Common myeloid progenitor, CD34-positive (primary cell): Measurements from ENCODE around the gene MECP2.

Experiments
- CTCF ChIA-PET: fragments of 350-600 bp; sonication (Branson Sonifier 250); formaldehyde crosslinking; loops from one replicate; lab custom pipeline; 2021; ENCODE audit warnings: antibody characterized with exemption; lab: Charles Lee
- POLR2A ChIA-PET: fragments of 350-600 bp; sonication (Branson Sonifier 250); formaldehyde crosslinking; loops from one replicate; lab custom pipeline; 2021; ENCODE audit warnings: antibody characterized with exemption; lab: Charles Lee
- DNase-seq, 3 donors: peaks; one replicate each; pipeline versions ENCODE4 v3.0.0 to v3.0.0-alpha.2; 2013
- H3K27ac ChIP-seq, 2 experiments: 1 replicate in 1 of 2; 2 replicates in 1 of 2; pipeline ENCODE4 v1.7.0; 2013; ENCODE audit warnings: inconsistent platforms in 2 of 2, low read length in 2 of 2, mild to moderate bottlenecking in 2 of 2, low read depth in 1 of 2, moderate library complexity in 1 of 2; ENCODE audit not compliant: severe bottlenecking in 2 of 2, insufficient read depth in 1 of 2, poor library complexity in 1 of 2
- H3K27me3 ChIP-seq, 5 experiments: replicated peaks in 2 of 5; 1 replicate in 3 of 5; 2 replicates in 2 of 5; pipeline versions ENCODE4 v1.6.1 to v1.7.0; 2013; ENCODE audit warnings: low read length in 4 of 5, mild to moderate bottlenecking in 2 of 5, moderate library complexity in 2 of 5, inconsistent platforms in 1 of 5; ENCODE audit not compliant: insufficient read depth in 5 of 5, control insufficient read depth in 4 of 5
- H3K36me3 ChIP-seq, 4 experiments: 1 replicate in 2 of 4; 2 replicates in 2 of 4; pipeline versions ENCODE4 v1.6.1 to v1.7.0; 2013; ENCODE audit warnings: low read length in 3 of 4, control low read depth in 1 of 4, mild to moderate bottlenecking in 1 of 4; ENCODE audit not compliant: control insufficient read depth in 4 of 4, insufficient read depth in 4 of 4
- H3K4me1 ChIP-seq, 4 experiments: 1 replicate in 3 of 4; 2 replicates in 1 of 4; pipeline versions ENCODE4 v1.6.1 to v1.7.1; 2013; ENCODE audit warnings: low read length in 3 of 4, mild to moderate bottlenecking in 3 of 4, control low read depth in 1 of 4, inconsistent platforms in 1 of 4, moderate library complexity in 1 of 4; ENCODE audit not compliant: control insufficient read depth in 4 of 4, insufficient read depth in 4 of 4; ENCODE audit errors: control extremely low read depth in 1 of 4
- H3K4me3 ChIP-seq, 7 experiments: 1 replicate in 4 of 7; 2 replicates in 3 of 7; pipeline versions ENCODE4 v1.5.1 to v1.7.0; 2013; ENCODE audit warnings: mild to moderate bottlenecking in 7 of 7, low read length in 6 of 7, moderate library complexity in 6 of 7, inconsistent platforms in 2 of 7, low read depth in 2 of 7, control low read depth in 1 of 7; ENCODE audit not compliant: insufficient read depth in 4 of 7, control insufficient read depth in 1 of 7; ENCODE audit errors: extremely low read depth in 1 of 7
- H3K9me3 ChIP-seq, 5 experiments: 1 replicate in 4 of 5; 2 replicates in 1 of 5; pipeline versions ENCODE4 v1.6.1 to v1.7.1; 2013; ENCODE audit warnings: low read length in 4 of 5, mild to moderate bottlenecking in 2 of 5, inconsistent platforms in 1 of 5, low read depth in 1 of 5, moderate library complexity in 1 of 5; ENCODE audit not compliant: control insufficient read depth in 4 of 5, insufficient read depth in 2 of 5; ENCODE audit errors: control extremely low read depth in 1 of 5
- WGBS: methylation state at CpG from one replicate; pipeline ENCODE4 v1.1.5; 2013; ENCODE audit not compliant: insufficient coverage; 5-methylcytosine and 5-hydroxymethylcytosine counted together

MECP2 gene

GRCh38 chrX:154097003-154097588, 421 bp downstream of the MECP2 start:
- Histone ChIP-seq H3K27ac (peak overlapping the region; percentile 70 to 85), H3K4me1 (peaks cover 17 to 40% (median 31%) of the 10 kb centered on the region in 4 experiments), H3K9me3 (peaks cover 0 to 4% (median 0%) of the 10 kb centered on the region in 5 experiments), H3K27me3 (peaks cover 0 to 12% (median 0%) of the 10 kb centered on the region in 5 experiments), H3K36me3 (no peaks in the 10 kb centered on the region), H3K4me3 (peak overlapping the region; percentile 40 to 85 (median 71))
- CTCF ChIA-PET = interaction anchor here (0.6 kb wide), 1 partner anchor 31 kb away, joined by 3 read pairs; no protein-coding TSS in a partner anchor
- WGBS = 27% methylated on average over 32 of the region's 80 CpGs
- DNase-seq = peak; percentile 63 to 83 (median 80)
- POLR2A ChIA-PET = no interaction called here

GRCh38 chrX:154096140-154097002, 1.1 kb downstream of the MECP2 start:
- Histone ChIP-seq H3K4me3 (peak overlapping the region; percentile 40 to 85 (median 71)), H3K9me3 (peaks cover 0 to 4% (median 0%) of the 10 kb centered on the region in 5 experiments), H3K36me3 (peaks cover 0 to 4% (median 0%) of the 10 kb centered on the region in 4 experiments), H3K4me1 (peaks cover 17 to 40% (median 31%) of the 10 kb centered on the region in 4 experiments), H3K27ac (peak overlapping the region; percentile 70 to 85), H3K27me3 (peaks cover 0 to 12% (median 0%) of the 10 kb centered on the region in 5 experiments)
- 55% methylated on average over 26 of the region's 31 CpGs for WGBS
- POLR2A ChIA-PET = no interaction called here
- peak in 2 of 3 donors; percentile 31 for DNase-seq
- CTCF ChIA-PET = interaction anchor here (1.6 kb wide), 1 partner anchor 20 kb away, joined by 4 read pairs; no protein-coding TSS in a partner anchor

- H3K4me3 ChIP-seq = no peak overlapping the region
- peaks cover 0 to 4% (median 0%) of the 10 kb centered on the region in 5 experiments for H3K9me3 ChIP-seq
- CTCF ChIA-PET = interaction anchor here (1.6 kb wide), 1 partner anchor 19 kb away, joined by 4 read pairs; no protein-coding TSS in a partner anchor
- peaks cover 0 to 14% (median 3%) of the 10 kb centered on the region in 4 experiments for H3K36me3 ChIP-seq
- WGBS = 92% methylated on average over 3 of the region's 6 CpGs
- POLR2A ChIA-PET = interaction anchor here (1.0 kb wide), 1 partner anchor 12 kb away, joined by 3 read pairs; no protein-coding TSS in a partner anchor
- H3K27ac ChIP-seq = peak overlapping the region in 1 of 2 experiments; percentile 85
- H3K27me3 ChIP-seq = peaks cover 0 to 6% (median 0%) of the 10 kb centered on the region in 5 experiments
- peaks cover 17 to 40% (median 31%) of the 10 kb centered on the region in 4 experiments for H3K4me1 ChIP-seq
- DNase-seq = no peak
Observed at GRCh38 chrX:154094833-154095232, 2.7 kb downstream of the MECP2 start.

- no peak overlapping the region for H3K4me3 ChIP-seq
- no CpG with 5 or more reads among the region's 5 CpGs for WGBS
- DNase-seq = no peak
- POLR2A ChIA-PET = interaction anchor here (0.7 kb wide), 1 partner anchor 66 kb away, joined by 4 read pairs; no protein-coding TSS in a partner anchor
- CTCF ChIA-PET = no interaction called here
- H3K4me1 ChIP-seq = peaks cover 17 to 40% (median 31%) of the 10 kb centered on the region in 4 experiments
- peaks cover 2 to 17% (median 3%) of the 10 kb centered on the region in 4 experiments for H3K36me3 ChIP-seq
- peaks cover 0 to 4% (median 0%) of the 10 kb centered on the region in 5 experiments for H3K9me3 ChIP-seq
- H3K27ac ChIP-seq = no peak overlapping the region
- H3K27me3 ChIP-seq = peaks cover 0 to 6% (median 0%) of the 10 kb centered on the region in 5 experiments
Observed at GRCh38 chrX:154093965-154094364, 3.6 kb downstream of the MECP2 start.

GRCh38 chrX:154092371-154092770, 5.1 kb downstream of the MECP2 start:
- ChIA-PET CTCF (interaction anchor here (1.2 to 1.6 kb wide), 2 partner anchors 27 to 42 kb away, joined by 3 read pairs; no protein-coding TSS in a partner anchor), POLR2A (interaction anchor here (0.6 kb wide), 1 partner anchor 107 kb away, joined by 6 read pairs; no protein-coding TSS in a partner anchor)
- H3K4me3 ChIP-seq = no peak overlapping the region
- H3K9me3 ChIP-seq = peaks cover 0 to 2% (median 0%) of the 10 kb centered on the region in 5 experiments
- peak overlapping the region in 1 of 2 experiments; percentile 34 for H3K27ac ChIP-seq
- H3K27me3 ChIP-seq = peaks cover 0 to 3% (median 0%) of the 10 kb centered on the region in 5 experiments
- H3K36me3 ChIP-seq = peaks cover 2 to 19% (median 3%) of the 10 kb centered on the region in 4 experiments
- H3K4me1 ChIP-seq = peaks cover 17 to 34% (median 24%) of the 10 kb centered on the region in 4 experiments
- 95% methylated on average over 4 of the region's 5 CpGs for WGBS
- peak in 2 of 3 donors; percentile 25 to 36 for DNase-seq

GRCh38 chrX:154091678-154092077, 5.8 kb downstream of the MECP2 start:
- ChIA-PET POLR2A (interaction anchor here (0.6 to 0.7 kb wide), 2 partner anchors 30 to 106 kb away, joined by 3 to 6 read pairs; no protein-coding TSS in a partner anchor), CTCF (interaction anchor here (1.0 to 1.2 kb wide), 2 partner anchors 10 to 27 kb away, joined by 3 read pairs; no protein-coding TSS in a partner anchor)
- H3K4me1 ChIP-seq = peaks cover 17 to 34% (median 24%) of the 10 kb centered on the region in 4 experiments

More at GRCh38 chrX:154091678-154092077, 5.8 kb downstream of the MECP2 start:
- WGBS = 91% methylated on average over 7 of the region's 8 CpGs
- no peak overlapping the region for H3K27ac ChIP-seq
- H3K9me3 ChIP-seq = peaks cover 0 to 2% (median 0%) of the 10 kb centered on the region in 5 experiments
- no peak overlapping the region for H3K4me3 ChIP-seq
- peaks cover 2 to 19% (median 3%) of the 10 kb centered on the region in 4 experiments for H3K36me3 ChIP-seq
- H3K27me3 ChIP-seq = peaks cover 0 to 3% (median 0%) of the 10 kb centered on the region in 5 experiments
- no peak for DNase-seq
